Ovary (tissue), 3 donors: ENCODE data around the gene MOB3B.

Experiments
- POLR2A ChIP-seq: fragments of 450-650 bp; IDR thresholded peaks from one replicate; pipeline ENCODE4 v1.6.1; 2017; ENCODE audit warnings: antibody characterized with exemption, mild to moderate bottlenecking, moderate library complexity
- TF ChIP-seq, protein P1 (sequence below), 3 donors: fragments of 450-650 bp in 2 of 3; fragments of 200-600 bp in 1 of 3; IDR thresholded peaks; one replicate each; pipeline versions ENCODE4 v1.5.1 to v1.8.0; 2016 to 2022; ENCODE audit warnings: antibody characterized with exemption in 3 of 3, mild to moderate bottlenecking in 1 of 3
- donor health status: DM: no; HTN: no; CAD: no.

DNA sequence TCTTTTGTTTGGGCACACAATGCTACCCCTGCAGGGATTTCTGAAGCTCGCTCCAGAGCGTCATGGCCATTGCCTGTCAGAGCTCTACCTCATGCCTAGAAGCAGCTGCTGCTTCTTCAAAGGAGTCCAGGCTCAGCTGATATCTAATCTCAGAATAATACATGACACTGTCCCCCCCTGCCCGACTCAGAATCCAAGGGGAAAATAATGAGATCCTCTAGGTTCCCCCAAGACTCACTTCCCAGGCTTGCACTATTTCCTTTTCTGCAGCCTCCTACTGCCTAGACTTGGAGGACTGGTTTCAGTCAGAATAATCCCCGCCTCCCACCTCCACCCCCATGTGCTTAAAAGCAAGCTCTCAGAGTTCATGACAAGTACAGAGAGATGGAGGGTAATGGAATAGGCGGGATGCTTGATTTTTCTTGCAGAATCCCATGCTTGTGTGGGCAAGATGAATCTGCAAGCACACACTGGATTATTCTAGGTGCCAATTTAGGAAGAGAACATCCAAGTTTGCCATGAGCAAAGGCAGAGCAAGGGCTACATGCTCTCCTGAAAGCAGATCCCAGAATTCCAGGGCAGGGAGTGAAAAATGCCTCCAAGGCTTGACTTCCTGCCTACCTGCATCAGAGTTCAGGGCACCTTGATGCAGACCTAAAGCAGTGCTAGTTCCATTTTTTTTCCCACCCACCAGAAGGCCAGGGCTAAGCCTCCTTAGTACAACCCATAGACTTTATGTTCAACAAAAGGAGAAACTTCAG, 102.9 kb downstream of the MOB3B start:
- TF ChIP-seq POLR2A: no peak
- TF ChIP-seq, protein P1, sequence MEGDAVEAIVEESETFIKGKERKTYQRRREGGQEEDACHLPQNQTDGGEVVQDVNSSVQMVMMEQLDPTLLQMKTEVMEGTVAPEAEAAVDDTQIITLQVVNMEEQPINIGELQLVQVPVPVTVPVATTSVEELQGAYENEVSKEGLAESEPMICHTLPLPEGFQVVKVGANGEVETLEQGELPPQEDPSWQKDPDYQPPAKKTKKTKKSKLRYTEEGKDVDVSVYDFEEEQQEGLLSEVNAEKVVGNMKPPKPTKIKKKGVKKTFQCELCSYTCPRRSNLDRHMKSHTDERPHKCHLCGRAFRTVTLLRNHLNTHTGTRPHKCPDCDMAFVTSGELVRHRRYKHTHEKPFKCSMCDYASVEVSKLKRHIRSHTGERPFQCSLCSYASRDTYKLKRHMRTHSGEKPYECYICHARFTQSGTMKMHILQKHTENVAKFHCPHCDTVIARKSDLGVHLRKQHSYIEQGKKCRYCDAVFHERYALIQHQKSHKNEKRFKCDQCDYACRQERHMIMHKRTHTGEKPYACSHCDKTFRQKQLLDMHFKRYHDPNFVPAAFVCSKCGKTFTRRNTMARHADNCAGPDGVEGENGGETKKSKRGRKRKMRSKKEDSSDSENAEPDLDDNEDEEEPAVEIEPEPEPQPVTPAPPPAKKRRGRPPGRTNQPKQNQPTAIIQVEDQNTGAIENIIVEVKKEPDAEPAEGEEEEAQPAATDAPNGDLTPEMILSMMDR (IDR thresholded peaks at IDR 0.05): no peak
